ENCODE results near the gene PIGK.

Gene PIGK

DNA sequence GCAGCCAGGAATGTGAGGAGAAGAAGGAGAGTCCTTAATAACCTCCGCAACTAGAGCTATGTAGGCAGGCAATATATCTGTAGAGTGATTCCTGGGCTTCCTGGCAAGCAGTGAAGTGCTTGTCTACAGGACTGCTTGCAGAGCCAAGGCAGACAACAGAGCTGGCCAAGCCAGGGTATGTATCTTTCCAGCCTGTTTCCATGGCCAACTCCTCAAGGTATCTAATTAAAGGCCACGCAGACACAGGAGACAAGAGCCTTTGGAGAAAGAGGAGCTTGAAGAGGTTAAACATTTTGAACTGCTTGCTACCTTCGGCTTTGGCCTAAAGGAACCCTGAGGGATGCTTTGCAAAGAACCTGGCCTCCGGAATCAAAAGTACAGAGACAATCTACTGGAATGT is 137.4 kb downstream of the PIGK start:
- ATAC-seq = no peak
- TF ChIP-seq ZFP3 (CRISPR knock-in tag; IDR thresholded peaks at IDR 0.05) (no peak), TCF4 (CRISPR knock-in tag; IDR thresholded peaks at IDR 0.05; ENCODE audit: borderline replicate concordance) (no peak), ZFP30 (CRISPR knock-in tag; IDR thresholded peaks at IDR 0.05) (no peak), ISL1 (CRISPR knock-in tag; IDR thresholded peaks at IDR 0.05) (no peak), ZNF565 (CRISPR knock-in tag; conservative IDR thresholded peaks at IDR 0.05; ENCODE audit: low read depth) (no peak)
- TF ChIP-seq, protein P1, sequence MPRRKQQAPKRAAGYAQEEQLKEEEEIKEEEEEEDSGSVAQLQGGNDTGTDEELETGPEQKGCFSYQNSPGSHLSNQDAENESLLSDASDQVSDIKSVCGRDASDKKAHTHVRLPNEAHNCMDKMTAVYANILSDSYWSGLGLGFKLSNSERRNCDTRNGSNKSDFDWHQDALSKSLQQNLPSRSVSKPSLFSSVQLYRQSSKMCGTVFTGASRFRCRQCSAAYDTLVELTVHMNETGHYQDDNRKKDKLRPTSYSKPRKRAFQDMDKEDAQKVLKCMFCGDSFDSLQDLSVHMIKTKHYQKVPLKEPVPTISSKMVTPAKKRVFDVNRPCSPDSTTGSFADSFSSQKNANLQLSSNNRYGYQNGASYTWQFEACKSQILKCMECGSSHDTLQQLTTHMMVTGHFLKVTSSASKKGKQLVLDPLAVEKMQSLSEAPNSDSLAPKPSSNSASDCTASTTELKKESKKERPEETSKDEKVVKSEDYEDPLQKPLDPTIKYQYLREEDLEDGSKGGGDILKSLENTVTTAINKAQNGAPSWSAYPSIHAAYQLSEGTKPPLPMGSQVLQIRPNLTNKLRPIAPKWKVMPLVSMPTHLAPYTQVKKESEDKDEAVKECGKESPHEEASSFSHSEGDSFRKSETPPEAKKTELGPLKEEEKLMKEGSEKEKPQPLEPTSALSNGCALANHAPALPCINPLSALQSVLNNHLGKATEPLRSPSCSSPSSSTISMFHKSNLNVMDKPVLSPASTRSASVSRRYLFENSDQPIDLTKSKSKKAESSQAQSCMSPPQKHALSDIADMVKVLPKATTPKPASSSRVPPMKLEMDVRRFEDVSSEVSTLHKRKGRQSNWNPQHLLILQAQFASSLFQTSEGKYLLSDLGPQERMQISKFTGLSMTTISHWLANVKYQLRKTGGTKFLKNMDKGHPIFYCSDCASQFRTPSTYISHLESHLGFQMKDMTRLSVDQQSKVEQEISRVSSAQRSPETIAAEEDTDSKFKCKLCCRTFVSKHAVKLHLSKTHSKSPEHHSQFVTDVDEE (CRISPR knock-in tag; IDR thresholded peaks at IDR 0.05) = no peak

DNA sequence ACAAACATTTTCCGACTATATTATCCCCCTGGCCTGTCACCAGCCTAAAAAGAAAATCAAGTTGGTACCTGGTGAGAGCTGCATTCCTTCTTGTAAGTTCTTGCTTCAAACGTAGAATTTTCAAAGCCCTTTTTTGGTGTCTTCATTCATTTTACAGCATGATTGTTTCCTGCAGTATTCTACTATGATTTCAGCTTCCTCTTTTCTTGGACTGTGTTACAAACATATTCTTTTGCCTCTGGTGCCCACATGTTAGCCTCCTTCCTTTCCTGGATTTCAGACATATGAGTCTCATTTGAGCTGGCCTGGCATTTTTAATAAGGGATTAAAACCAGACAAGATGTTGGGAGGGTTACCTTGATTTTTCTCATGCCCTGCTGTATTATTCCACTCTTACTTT is 142.5 kb downstream of the PIGK start:
- TF ChIP-seq SNAI2 (CRISPR knock-in tag; IDR thresholded peaks at IDR 0.05) = no peak
- TF ChIP-seq CSDC2 (CRISPR knock-in tag; IDR thresholded peaks at IDR 0.05) = no peak
- TF ChIP-seq, protein P2, sequence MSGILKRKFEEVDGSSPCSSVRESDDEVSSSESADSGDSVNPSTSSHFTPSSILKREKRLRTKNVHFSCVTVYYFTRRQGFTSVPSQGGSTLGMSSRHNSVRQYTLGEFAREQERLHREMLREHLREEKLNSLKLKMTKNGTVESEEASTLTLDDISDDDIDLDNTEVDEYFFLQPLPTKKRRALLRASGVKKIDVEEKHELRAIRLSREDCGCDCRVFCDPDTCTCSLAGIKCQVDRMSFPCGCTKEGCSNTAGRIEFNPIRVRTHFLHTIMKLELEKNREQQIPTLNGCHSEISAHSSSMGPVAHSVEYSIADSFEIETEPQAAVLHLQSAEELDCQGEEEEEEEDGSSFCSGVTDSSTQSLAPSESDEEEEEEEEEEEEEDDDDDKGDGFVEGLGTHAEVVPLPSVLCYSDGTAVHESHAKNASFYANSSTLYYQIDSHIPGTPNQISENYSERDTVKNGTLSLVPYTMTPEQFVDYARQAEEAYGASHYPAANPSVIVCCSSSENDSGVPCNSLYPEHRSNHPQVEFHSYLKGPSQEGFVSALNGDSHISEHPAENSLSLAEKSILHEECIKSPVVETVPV (CRISPR knock-in tag; IDR thresholded peaks at IDR 0.05) = no peak
- TF ChIP-seq, protein P3, sequence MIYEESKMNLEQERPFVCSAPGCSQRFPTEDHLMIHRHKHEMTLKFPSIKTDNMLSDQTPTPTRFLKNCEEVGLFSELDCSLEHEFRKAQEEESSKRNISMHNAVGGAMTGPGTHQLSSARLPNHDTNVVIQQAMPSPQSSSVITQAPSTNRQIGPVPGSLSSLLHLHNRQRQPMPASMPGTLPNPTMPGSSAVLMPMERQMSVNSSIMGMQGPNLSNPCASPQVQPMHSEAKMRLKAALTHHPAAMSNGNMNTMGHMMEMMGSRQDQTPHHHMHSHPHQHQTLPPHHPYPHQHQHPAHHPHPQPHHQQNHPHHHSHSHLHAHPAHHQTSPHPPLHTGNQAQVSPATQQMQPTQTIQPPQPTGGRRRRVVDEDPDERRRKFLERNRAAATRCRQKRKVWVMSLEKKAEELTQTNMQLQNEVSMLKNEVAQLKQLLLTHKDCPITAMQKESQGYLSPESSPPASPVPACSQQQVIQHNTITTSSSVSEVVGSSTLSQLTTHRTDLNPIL (CRISPR knock-in tag; IDR thresholded peaks at IDR 0.05; ENCODE audit: low read depth) = no peak
- TF ChIP-seq OSR1 (CRISPR knock-in tag; IDR thresholded peaks at IDR 0.05) = no peak
- no peak for ATAC-seq

DNA sequence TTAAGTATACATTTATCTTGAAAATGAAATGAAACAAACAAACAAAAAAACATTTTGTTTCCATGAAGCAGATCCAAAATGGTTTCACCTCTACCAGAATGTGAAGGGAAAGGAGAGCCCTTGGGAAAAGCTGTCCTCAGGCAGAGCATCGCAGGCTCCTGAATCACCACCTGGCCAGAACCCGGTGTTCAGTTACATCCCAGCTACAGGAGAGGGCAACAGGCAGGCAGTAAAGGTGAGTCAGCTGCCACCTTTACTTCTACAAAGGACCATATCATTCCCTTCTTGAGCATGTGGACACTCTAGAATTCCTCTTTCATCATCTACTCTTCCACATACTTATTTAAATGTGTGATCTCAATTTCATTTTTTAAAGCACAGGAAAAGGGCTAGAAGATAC is 151.2 kb downstream of the PIGK start:
- no peak for ATAC-seq
- TF ChIP-seq ZNF70 (CRISPR knock-in tag; IDR thresholded peaks at IDR 0.05) (no peak), ARNTL (CRISPR knock-in tag; IDR thresholded peaks at IDR 0.05; ENCODE audit: borderline replicate concordance, low read depth) (no peak), CSDC2 (CRISPR knock-in tag; IDR thresholded peaks at IDR 0.05) (no peak), ZFP3 (CRISPR knock-in tag; IDR thresholded peaks at IDR 0.05) (no peak), ZFP30 (CRISPR knock-in tag; IDR thresholded peaks at IDR 0.05) (no peak), ZNF565 (CRISPR knock-in tag; conservative IDR thresholded peaks at IDR 0.05; ENCODE audit: low read depth) (no peak), SNAI2 (CRISPR knock-in tag; IDR thresholded peaks at IDR 0.05) (no peak), ESRRG (CRISPR knock-in tag; IDR thresholded peaks at IDR 0.05) (no peak), ZC3H10 (CRISPR knock-in tag; IDR thresholded peaks at IDR 0.05) (no peak)
- TF ChIP-seq, protein P1 (CRISPR knock-in tag; IDR thresholded peaks at IDR 0.05) = no peak
- TF ChIP-seq, protein P3 (CRISPR knock-in tag; IDR thresholded peaks at IDR 0.05; ENCODE audit: low read depth) = no peak
- TF ChIP-seq, protein P2 (CRISPR knock-in tag; IDR thresholded peaks at IDR 0.05) = no peak
- TF ChIP-seq, protein P4, sequence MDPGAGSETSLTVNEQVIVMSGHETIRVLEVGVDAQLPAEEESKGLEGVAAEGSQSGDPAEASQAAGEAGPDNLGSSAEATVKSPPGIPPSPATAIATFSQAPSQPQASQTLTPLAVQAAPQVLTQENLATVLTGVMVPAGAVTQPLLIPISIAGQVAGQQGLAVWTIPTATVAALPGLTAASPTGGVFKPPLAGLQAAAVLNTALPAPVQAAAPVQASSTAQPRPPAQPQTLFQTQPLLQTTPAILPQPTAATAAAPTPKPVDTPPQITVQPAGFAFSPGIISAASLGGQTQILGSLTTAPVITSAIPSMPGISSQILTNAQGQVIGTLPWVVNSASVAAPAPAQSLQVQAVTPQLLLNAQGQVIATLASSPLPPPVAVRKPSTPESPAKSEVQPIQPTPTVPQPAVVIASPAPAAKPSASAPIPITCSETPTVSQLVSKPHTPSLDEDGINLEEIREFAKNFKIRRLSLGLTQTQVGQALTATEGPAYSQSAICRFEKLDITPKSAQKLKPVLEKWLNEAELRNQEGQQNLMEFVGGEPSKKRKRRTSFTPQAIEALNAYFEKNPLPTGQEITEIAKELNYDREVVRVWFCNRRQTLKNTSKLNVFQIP (CRISPR knock-in tag; IDR thresholded peaks at IDR 0.05; ENCODE audit: borderline replicate concordance, low read depth) = no peak

Measured in SK-N-SH treated with all-trans-retinoic acid at 6 μM for 48 hours (cell line).